WTC11 (cell line): ENCODE measurements around the gene ZFP64.

Experiments
- CREB1 ChIP-seq: sonication (generic); formaldehyde crosslinking; IDR thresholded peaks from 2 replicates; pipeline ENCODE4 v1.8.0; 2023; ENCODE audit warnings: mild to moderate bottlenecking, missing genetic modification reagents
- CREM ChIP-seq: sonication (generic); formaldehyde crosslinking; IDR thresholded peaks from 2 replicates; pipeline ENCODE4 v1.8.1; 2022; ENCODE audit warnings: mild to moderate bottlenecking, missing genetic modification reagents, moderate library complexity
- ESRRA ChIP-seq: sonication (generic); formaldehyde crosslinking; IDR thresholded peaks from 2 replicates; pipeline ENCODE4 v1.8.1; 2022; ENCODE audit warnings: mild to moderate bottlenecking, missing genetic modification reagents, borderline replicate concordance
- NFATC4 ChIP-seq: fragments of 250-450 bp; sonication (Bioruptor Pico); IDR thresholded peaks from 2 replicates; pipeline ENCODE4 v1.9.0; 2021; ENCODE audit warnings: mild to moderate bottlenecking
- ZNF263 ChIP-seq: sonication (generic); formaldehyde crosslinking; IDR thresholded peaks from 2 replicates; pipeline ENCODE4 v1.8.1; 2022; ENCODE audit warnings: low read depth, mild to moderate bottlenecking, moderate library complexity, missing genetic modification reagents
- ZNF423 ChIP-seq: fragments of 250-450 bp; sonication (Bioruptor Pico); IDR thresholded peaks from 2 replicates; pipeline ENCODE4 v2.1.2; 2022; ENCODE audit warnings: mild to moderate bottlenecking, moderate library complexity
- TF ChIP-seq, protein P1 (sequence below): fragments of 200-600 bp; IDR thresholded peaks from 2 replicates; pipeline ENCODE4 v1.8.0; 2022; ENCODE audit warnings: antibody characterized with exemption
- TF ChIP-seq, protein P2 (sequence below): sonication (generic); formaldehyde crosslinking; IDR thresholded peaks from 2 replicates; pipeline ENCODE4 v1.8.0; 2022; ENCODE audit warnings: mild to moderate bottlenecking, missing genetic modification reagents
- TF ChIP-seq, protein P3 (sequence below): sonication (generic); formaldehyde crosslinking; IDR thresholded peaks from 2 replicates; pipeline ENCODE4 v1.8.1; 2023; ENCODE audit warnings: mild to moderate bottlenecking, missing genetic modification reagents

DNA sequence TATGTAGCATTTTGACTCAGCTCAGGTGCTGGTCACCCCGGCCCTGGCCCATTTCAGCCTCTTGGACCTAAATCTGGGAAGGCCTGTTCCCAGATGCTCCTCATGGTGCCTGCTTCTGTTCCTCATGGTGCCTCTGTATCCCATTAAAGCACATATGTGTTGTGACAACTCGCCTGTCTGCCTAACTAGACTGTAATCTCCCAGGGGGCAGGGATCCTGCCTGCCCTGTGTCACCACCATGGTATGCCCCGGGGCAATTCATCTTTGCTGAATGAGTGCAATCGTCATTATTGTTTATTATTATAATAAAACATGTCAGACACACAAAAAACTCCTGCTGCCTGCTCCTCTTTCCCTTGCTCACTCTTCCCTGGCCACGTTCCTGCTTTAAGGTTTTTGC lies 62.0 kb downstream of the ZFP64 start:
- TF ChIP-seq, protein P1, sequence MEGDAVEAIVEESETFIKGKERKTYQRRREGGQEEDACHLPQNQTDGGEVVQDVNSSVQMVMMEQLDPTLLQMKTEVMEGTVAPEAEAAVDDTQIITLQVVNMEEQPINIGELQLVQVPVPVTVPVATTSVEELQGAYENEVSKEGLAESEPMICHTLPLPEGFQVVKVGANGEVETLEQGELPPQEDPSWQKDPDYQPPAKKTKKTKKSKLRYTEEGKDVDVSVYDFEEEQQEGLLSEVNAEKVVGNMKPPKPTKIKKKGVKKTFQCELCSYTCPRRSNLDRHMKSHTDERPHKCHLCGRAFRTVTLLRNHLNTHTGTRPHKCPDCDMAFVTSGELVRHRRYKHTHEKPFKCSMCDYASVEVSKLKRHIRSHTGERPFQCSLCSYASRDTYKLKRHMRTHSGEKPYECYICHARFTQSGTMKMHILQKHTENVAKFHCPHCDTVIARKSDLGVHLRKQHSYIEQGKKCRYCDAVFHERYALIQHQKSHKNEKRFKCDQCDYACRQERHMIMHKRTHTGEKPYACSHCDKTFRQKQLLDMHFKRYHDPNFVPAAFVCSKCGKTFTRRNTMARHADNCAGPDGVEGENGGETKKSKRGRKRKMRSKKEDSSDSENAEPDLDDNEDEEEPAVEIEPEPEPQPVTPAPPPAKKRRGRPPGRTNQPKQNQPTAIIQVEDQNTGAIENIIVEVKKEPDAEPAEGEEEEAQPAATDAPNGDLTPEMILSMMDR: no peak
- TF ChIP-seq, protein P2, sequence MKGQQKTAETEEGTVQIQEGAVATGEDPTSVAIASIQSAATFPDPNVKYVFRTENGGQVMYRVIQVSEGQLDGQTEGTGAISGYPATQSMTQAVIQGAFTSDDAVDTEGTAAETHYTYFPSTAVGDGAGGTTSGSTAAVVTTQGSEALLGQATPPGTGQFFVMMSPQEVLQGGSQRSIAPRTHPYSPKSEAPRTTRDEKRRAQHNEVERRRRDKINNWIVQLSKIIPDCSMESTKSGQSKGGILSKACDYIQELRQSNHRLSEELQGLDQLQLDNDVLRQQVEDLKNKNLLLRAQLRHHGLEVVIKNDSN (CRISPR knock-in tag): no peak
- no peak for TF ChIP-seq ESRRA (CRISPR knock-in tag)
- TF ChIP-seq NFATC4 (CRISPR knock-in tag): no peak
- no peak for TF ChIP-seq ZNF263 (CRISPR knock-in tag)
- TF ChIP-seq CREM (CRISPR knock-in tag): no peak
- no peak for TF ChIP-seq ZNF423 (CRISPR knock-in tag)
- TF ChIP-seq, protein P3, sequence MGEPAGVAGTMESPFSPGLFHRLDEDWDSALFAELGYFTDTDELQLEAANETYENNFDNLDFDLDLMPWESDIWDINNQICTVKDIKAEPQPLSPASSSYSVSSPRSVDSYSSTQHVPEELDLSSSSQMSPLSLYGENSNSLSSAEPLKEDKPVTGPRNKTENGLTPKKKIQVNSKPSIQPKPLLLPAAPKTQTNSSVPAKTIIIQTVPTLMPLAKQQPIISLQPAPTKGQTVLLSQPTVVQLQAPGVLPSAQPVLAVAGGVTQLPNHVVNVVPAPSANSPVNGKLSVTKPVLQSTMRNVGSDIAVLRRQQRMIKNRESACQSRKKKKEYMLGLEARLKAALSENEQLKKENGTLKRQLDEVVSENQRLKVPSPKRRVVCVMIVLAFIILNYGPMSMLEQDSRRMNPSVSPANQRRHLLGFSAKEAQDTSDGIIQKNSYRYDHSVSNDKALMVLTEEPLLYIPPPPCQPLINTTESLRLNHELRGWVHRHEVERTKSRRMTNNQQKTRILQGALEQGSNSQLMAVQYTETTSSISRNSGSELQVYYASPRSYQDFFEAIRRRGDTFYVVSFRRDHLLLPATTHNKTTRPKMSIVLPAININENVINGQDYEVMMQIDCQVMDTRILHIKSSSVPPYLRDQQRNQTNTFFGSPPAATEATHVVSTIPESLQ (CRISPR knock-in tag): no peak
- no peak for TF ChIP-seq CREB1 (CRISPR knock-in tag)
